Pancreas (tissue), 10 donors: ENCODE data around the gene UNC13C. TPM values are rescaled to one million over a fixed set of nuclear protein-coding genes. Genes with fewer than 3 reads are reported as not detected.

Experiments
- ATAC-seq, 4 donors: fragments of 200-7000 bp; cut with Tn5 transposase; one replicate each; pipeline versions ENCODE4 v1.8.0 to v1.9.1; 2020; ENCODE audit warnings: mild to moderate bottlenecking in 4 of 4, moderate library complexity in 4 of 4
- DNase-seq, 6 donors: peaks; one replicate each; pipeline ENCODE4 v3.0.0-alpha.2; 2020
- FAIRE-seq: peaks from 2 replicates; lab custom pipeline; 2012; peaks lifted over from hg19 to GRCh38; lab: Jason Lieb, UNC
- H3K27ac ChIP-seq, 4 donors: fragments of 200-600 bp; sonication (generic); 1 replicate in 3 of 4; 2 replicates in 1 of 4; pipeline versions ENCODE4 v1.5.0 to v1.8.0; 2020
- H3K27me3 ChIP-seq, 4 donors: fragments of 200-600 bp; one replicate each; pipeline ENCODE4 v1.8.0; 2021
- H3K36me3 ChIP-seq, 3 donors: fragments of 200-600 bp; sonication (generic) in 1 of 3; one replicate each; pipeline versions ENCODE4 v1.5.0 to v1.8.0; 2020 to 2021
- H3K4me1 ChIP-seq, 3 donors: fragments of 200-600 bp; one replicate each; pipeline ENCODE4 v1.8.0; 2021
- H3K4me3 ChIP-seq, 4 donors: fragments of 200-600 bp; sonication (generic) in 2 of 4; one replicate each; pipeline versions ENCODE4 v1.5.0 to v1.8.0; 2020 to 2021
- H3K9me3 ChIP-seq, 4 donors: fragments of 200-600 bp; one replicate each; pipeline ENCODE4 v1.8.0; 2021
- WGBS, 2 donors: extraction: QIAGEN DNeasy Blood & Tissue Kit; methylation state at CpG; one replicate each; pipeline ENCODE4 v1.1.7; 2013; 5-methylcytosine and 5-hydroxymethylcytosine counted together
- intact Hi-C, 3 donors: fragments of 100-400 bp; cut with DNase I; formaldehyde crosslinking; loops; one replicate each; pipeline versions ENCODE4 v1.11.1 to v1.14.2; 2022
- polyA plus RNA-seq, 2 donors: library from polyadenylated mRNA; stranded (reverse); fragments of 200-250 nt; gene quantifications; one replicate each; pipeline ENCODE4 v1.2.3, GENCODE V29; 2013
- total RNA-seq, 6 donors: library from RNA; stranded (reverse); fragmentation: NEBNext Ultra II Directional in 4 of 6; extraction: Animal tissue kit (Norgen Biotek cat#: 25700) in 4 of 6; gene quantifications; one replicate each; pipeline versions ENCODE4 v1.2.1 to v1.2.4, GENCODE V29; 2021 to 2023
- TF ChIP-seq, protein P1 (sequence below), 4 donors: fragments of 200-600 bp; sonication (generic) in 3 of 4; IDR thresholded peaks; one replicate each; pipeline versions ENCODE4 v1.5.0 to v1.8.0; 2021; ENCODE audit warnings: antibody characterized with exemption in 4 of 4
- donor health status: healthy with polysubstance abuse.
- donor health status: DM: no; HTN: no; CAD: no; lungs with moderate emphysema.
- donor health status: DM: no; HTN: no; CAD: no.
- donor health status: control.
- donor health status: control.
- donor health status: Bipolar disorder and iron deficiency.
- donor health status: DM: yes; HTN: yes; CAD: no.
- donor health status: DM: no; HTN: no; CAD: no.
- donor health status: DM: no; HTN: no; CAD: no.
- donor health status: DM: yes; HTN: yes; CAD: no.

UNC13C gene
- total and polyA plus RNA-seq, 8 donors = under 0.01 to 0.38 (median 0.04) TPM; not detected in 2

DNA sequence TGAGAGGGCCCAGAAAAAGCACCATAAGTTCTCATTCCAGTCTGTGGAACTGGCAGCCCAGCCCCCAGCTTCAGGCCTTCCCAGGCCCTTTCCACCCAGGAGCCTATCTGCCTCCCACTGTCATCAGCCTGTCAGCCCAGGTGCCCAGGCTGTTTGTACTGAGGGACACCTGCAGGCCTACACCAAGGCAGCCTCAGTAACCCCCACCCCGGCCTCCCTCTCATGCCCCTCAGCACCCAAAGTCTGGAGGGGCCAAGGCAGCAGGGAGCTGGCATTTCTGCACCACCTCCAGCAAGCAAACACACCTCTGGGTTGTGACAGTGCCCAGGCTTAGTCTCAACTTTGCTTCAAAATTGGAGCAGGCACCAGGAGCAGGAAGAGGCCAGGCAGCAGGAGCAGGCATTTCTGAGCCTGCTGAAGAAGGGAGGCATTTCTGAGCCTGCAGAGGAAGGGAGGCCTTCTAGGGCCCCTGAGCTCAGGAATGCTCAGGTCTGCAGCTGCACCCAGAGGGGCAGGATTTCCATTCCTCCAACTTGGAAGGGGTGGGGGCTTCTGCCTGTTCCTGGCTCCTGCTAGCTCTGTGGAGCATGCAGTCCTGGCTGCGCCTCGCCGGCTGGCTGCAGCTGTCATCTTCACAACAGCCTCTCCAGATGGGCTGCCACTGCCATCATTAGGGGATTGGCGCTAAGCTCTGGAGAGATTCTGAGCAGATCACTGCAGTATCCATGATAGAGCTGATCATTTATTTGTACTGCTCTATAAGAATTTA lies 396.1 kb downstream of the UNC13C start:
- Histone ChIP-seq H3K4me1 (no peaks in the 10 kb centered on the region), H3K4me3 (no peak overlapping the region), H3K27me3 (no peaks in the 10 kb centered on the region), H3K36me3 (no peaks in the 10 kb centered on the region), H3K9me3 (no peaks in the 10 kb centered on the region), H3K27ac (no peak overlapping the region)
- 88 to 94% methylated on average over 5 of the region's 5 CpGs for WGBS, 2 donors
- DNase-seq (peak in 2 of 6 donors; percentile 32 to 47), FAIRE-seq (no peak), ATAC-seq (no peak)
- TF ChIP-seq, protein P1, sequence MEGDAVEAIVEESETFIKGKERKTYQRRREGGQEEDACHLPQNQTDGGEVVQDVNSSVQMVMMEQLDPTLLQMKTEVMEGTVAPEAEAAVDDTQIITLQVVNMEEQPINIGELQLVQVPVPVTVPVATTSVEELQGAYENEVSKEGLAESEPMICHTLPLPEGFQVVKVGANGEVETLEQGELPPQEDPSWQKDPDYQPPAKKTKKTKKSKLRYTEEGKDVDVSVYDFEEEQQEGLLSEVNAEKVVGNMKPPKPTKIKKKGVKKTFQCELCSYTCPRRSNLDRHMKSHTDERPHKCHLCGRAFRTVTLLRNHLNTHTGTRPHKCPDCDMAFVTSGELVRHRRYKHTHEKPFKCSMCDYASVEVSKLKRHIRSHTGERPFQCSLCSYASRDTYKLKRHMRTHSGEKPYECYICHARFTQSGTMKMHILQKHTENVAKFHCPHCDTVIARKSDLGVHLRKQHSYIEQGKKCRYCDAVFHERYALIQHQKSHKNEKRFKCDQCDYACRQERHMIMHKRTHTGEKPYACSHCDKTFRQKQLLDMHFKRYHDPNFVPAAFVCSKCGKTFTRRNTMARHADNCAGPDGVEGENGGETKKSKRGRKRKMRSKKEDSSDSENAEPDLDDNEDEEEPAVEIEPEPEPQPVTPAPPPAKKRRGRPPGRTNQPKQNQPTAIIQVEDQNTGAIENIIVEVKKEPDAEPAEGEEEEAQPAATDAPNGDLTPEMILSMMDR (IDR thresholded peaks at IDR 0.05) = no peak
- intact Hi-C loops = no loop called here

DNA sequence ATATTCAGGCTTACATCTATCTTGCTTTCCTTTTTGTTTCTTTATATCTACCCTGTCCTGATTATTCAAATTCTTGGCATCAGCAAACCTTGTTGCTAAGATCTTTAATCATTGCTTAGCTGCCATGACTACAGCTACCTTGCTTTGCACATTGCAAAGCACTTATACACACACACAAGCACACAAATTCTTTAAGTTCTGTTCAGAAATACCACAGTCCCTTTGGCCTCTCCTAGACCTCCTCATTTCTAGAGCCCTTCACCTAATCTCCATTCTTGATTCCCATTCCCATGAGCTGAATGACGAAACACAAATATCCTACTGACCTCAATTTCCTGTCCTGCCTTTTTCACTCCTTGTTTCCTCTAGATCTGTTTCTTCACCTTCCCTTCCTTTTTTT lies 409.6 kb downstream of the UNC13C start:
- FAIRE-seq = no peak
- 75 to 80% methylated on average over 1 of the region's 1 CpG for WGBS, 2 donors

GRCh38 chr15:54388746-54389145 lies 410.5 kb downstream of the UNC13C start:
- Histone ChIP-seq H3K9me3 (no peaks in the 10 kb centered on the region), H3K4me3 (no peak overlapping the region), H3K27ac (no peak overlapping the region), H3K27me3 (peaks cover 0 to 3% (median 0%) of the 10 kb centered on the region in 4 donors), H3K4me1 (no peaks in the 10 kb centered on the region), H3K36me3 (no peaks in the 10 kb centered on the region)
- TF ChIP-seq, protein P1 (IDR thresholded peaks at IDR 0.05) = no peak
- no peak for FAIRE-seq
- intact Hi-C loops = no loop called here
- no peak for DNase-seq
- 45 to 50% methylated on average over 1 of the region's 1 CpG for WGBS, 2 donors
- no peak for ATAC-seq

More for the DNA sequence above, 409.6 kb downstream of the UNC13C start:
- Histone ChIP-seq H3K4me1 (no peaks in the 10 kb centered on the region), H3K27me3 (peaks cover 0 to 3% (median 0%) of the 10 kb centered on the region in 4 donors), H3K36me3 (no peaks in the 10 kb centered on the region), H3K4me3 (no peak overlapping the region), H3K27ac (no peak overlapping the region), H3K9me3 (no peaks in the 10 kb centered on the region)
- intact Hi-C loops = no loop called here
- no peak for ATAC-seq
- DNase-seq = no peak
- TF ChIP-seq, protein P1 (IDR thresholded peaks at IDR 0.05) = no peak

- 36 to 38% methylated on average over 2 of the region's 2 CpGs for WGBS, 2 donors
- FAIRE-seq (no peak), DNase-seq (no peak), ATAC-seq (no peak)
- H3K9me3 ChIP-seq = no peaks in the 10 kb centered on the region
- TF ChIP-seq, protein P1 (IDR thresholded peaks at IDR 0.05) = no peak
- H3K4me3 ChIP-seq = no peak overlapping the region
- H3K27ac ChIP-seq = no peak overlapping the region
- no peaks in the 10 kb centered on the region for H3K4me1 ChIP-seq
- no peaks in the 10 kb centered on the region for H3K36me3 ChIP-seq
- H3K27me3 ChIP-seq = no peaks in the 10 kb centered on the region
- intact Hi-C loops = no loop called here
Measured at GRCh38 chr15:54410481-54410880, 432.2 kb downstream of the UNC13C start.

DNA sequence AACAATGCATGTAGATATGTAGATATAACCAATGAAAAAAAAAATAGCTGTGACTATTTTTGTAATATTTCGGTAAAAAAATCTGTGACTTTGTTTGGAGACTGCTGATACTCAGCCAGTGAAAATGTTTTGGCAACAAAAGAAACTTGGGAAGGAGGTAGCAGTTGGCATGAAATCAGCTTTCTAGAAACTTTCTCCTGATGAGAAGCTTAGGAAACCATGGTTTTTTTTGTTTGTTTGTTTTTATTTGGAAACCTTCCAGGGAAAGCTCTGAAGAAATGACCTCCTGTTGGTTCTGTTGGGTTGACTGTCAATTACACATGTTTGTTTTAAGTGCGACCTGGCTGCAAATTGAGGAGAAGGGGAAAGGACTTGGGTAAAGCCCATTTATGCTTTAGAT lies 445.9 kb downstream of the UNC13C start:
- Histone ChIP-seq H3K36me3 (no peaks in the 10 kb centered on the region), H3K4me1 (no peaks in the 10 kb centered on the region), H3K27ac (no peak overlapping the region), H3K27me3 (no peaks in the 10 kb centered on the region), H3K4me3 (no peak overlapping the region), H3K9me3 (no peaks in the 10 kb centered on the region)
- ATAC-seq = no peak
- no peak for FAIRE-seq
- no peak for DNase-seq
- 25% methylated on average over 2 of the region's 2 CpGs for WGBS, 2 donors
- TF ChIP-seq, protein P1 (IDR thresholded peaks at IDR 0.05) = no peak
- intact Hi-C loops = no loop called here
